Measurements from ENCODE around the gene CTNNA2. TPM values are rescaled to one million over a fixed set of nuclear protein-coding genes. Genes with fewer than 3 reads are reported as not detected.

CTNNA2 gene
- total and polyA plus RNA-seq, 2 of the 8 experiments (the other 6 are each of a cell fraction or from before 2014, with no cell fraction given), result 3.9 to 9.0 TPM

GRCh38 chr2:79887747-79888374 is 375.0 kb downstream of the CTNNA2 start (continued):
- TF ChIP-seq, protein P1, sequence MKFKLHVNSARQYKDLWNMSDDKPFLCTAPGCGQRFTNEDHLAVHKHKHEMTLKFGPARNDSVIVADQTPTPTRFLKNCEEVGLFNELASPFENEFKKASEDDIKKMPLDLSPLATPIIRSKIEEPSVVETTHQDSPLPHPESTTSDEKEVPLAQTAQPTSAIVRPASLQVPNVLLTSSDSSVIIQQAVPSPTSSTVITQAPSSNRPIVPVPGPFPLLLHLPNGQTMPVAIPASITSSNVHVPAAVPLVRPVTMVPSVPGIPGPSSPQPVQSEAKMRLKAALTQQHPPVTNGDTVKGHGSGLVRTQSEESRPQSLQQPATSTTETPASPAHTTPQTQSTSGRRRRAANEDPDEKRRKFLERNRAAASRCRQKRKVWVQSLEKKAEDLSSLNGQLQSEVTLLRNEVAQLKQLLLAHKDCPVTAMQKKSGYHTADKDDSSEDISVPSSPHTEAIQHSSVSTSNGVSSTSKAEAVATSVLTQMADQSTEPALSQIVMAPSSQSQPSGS (IDR thresholded peaks at IDR 0.05; ENCODE audit: low read length), result no peak
- TF ChIP-seq KDM5A (IDR thresholded peaks at IDR 0.05; ENCODE audit: low read length) (no peak), TAF7 (optimal IDR thresholded peaks at IDR 0.05; ENCODE audit: borderline replicate concordance, low read depth, low read length) (no peak), YY1 (IDR thresholded peaks at IDR 0.05; ENCODE audit: low read depth, low read length) (no peak), CBX8 (IDR thresholded peaks at IDR 0.05; ENCODE audit: borderline replicate concordance, low read depth, low read length) (no peak), SP1 (IDR thresholded peaks at IDR 0.05; ENCODE audit: low read depth, low read length) (no peak), RAD21 (IDR thresholded peaks at IDR 0.05 in 1 of 2, conservative IDR thresholded peaks at IDR 0.05 in 1 of 2; ENCODE audit: low read depth in 2 of 2, low read length in 2 of 2) (peak; percentile 94 to 95)

All from H1 (cell line).